Adrenal gland (tissue), 12 donors: ENCODE data around the gene CYSRT1. TPM values are rescaled to one million over a fixed set of nuclear protein-coding genes. Genes with fewer than 3 reads are reported as not detected.

Source experiments
- DNase-seq, 7 donors: peaks; one replicate each; pipeline ENCODE4 v3.0.0-alpha.2; 2019 to 2020
- H3K27ac ChIP-seq, 5 donors: fragments of 200-600 bp; sonication (generic) in 4 of 5; 1 replicate in 3 of 5; 2 replicates in 2 of 5; pipeline versions ENCODE4 v1.5.1 to v1.8.0; 2016 to 2020; ENCODE audit warnings: mild to moderate bottlenecking in 1 of 5
- H3K27me3 ChIP-seq: fragments of 200-600 bp; 2 replicates; pipeline ENCODE4 v1.8.0; 2021
- H3K36me3 ChIP-seq, 2 donors: fragments of 200-600 bp; replicated peaks in 1 of 2; 1 replicate in 1 of 2; 2 replicates in 1 of 2; pipeline versions ENCODE4 v1.5.1 to v1.8.0; 2018 to 2022
- H3K4me1 ChIP-seq, 2 donors: fragments of 200-600 bp; replicated peaks in 1 of 2; 1 replicate in 1 of 2; 2 replicates in 1 of 2; pipeline versions ENCODE4 v1.5.1 to v1.8.0; 2018 to 2021
- H3K4me3 ChIP-seq, 4 donors: fragments of 200-600 bp; sonication (generic) in 3 of 4; one replicate each; pipeline ENCODE4 v1.5.1; 2016 to 2018
- H3K9me3 ChIP-seq, 3 donors: fragments of 200-600 bp; sonication (generic) in 1 of 3; replicated peaks in 1 of 3; 1 replicate in 2 of 3; 2 replicates in 1 of 3; pipeline versions ENCODE4 v1.5.1 to v1.8.0; 2016 to 2021
- POLR2A ChIP-seq, 2 donors: fragments of 450-650 bp; IDR thresholded peaks; one replicate each; pipeline ENCODE4 v1.6.1; 2017; ENCODE audit warnings: antibody characterized with exemption in 2 of 2, mild to moderate bottlenecking in 2 of 2, moderate library complexity in 1 of 2
- WGBS, 4 donors: extraction: QIAGEN DNeasy Blood & Tissue Kit in 2 of 4; methylation state at CpG; one replicate each; pipeline versions ENCODE4 v1.1.5 to v1.1.7; 2013 to 2017; 5-methylcytosine and 5-hydroxymethylcytosine counted together
- intact Hi-C, 2 donors: fragments of 100-400 bp; cut with DNase I; formaldehyde crosslinking; loops; one replicate each; pipeline versions ENCODE4 v1.14.1 to v1.15.0; 2022 to 2023
- polyA plus RNA-seq, 3 donors: library from polyadenylated mRNA; stranded (reverse); fragments of 200-250 nt in 2 of 3; fragments of 350-450 nt in 1 of 3; fragmentation: Illumina TruSeq in 1 of 3; extraction: RNeasy Lipid Tissue Mini Kit (QIAGEN cat#74804) in 1 of 3; gene quantifications; one replicate each; pipeline ENCODE4 v1.2.3, GENCODE V29; 2013 to 2014
- total RNA-seq, 9 donors: library from RNA; depleted of rRNA in 4 of 9; stranded (reverse); fragments of >200 nt in 4 of 9; fragments of 120-200 nt in 1 of 9; fragmentation: NEBNext Ultra II Directional in 1 of 9; extraction: Animal tissue kit (Norgen Biotek cat#: 25700) in 1 of 9; gene quantifications; one replicate each; pipeline versions ENCODE4 v1.1.0 to v1.2.4, GENCODE V29; 2013 to 2023
- TF ChIP-seq, protein P1 (sequence below), 6 experiments: fragments of 450-650 bp in 4 of 6; fragments of 200-600 bp in 2 of 6; sonication (generic) in 1 of 6; IDR thresholded peaks; 1 replicate in 5 of 6; 2 replicates in 1 of 6; pipeline versions ENCODE4 v1.5.1 to v1.8.0; 2016 to 2021; ENCODE audit warnings: antibody characterized with exemption in 6 of 6, mild to moderate bottlenecking in 2 of 6, moderate library complexity in 1 of 6
- donor health status: healthy with polysubstance abuse.
- donor health status: Bipolar disorder and iron deficiency.
- donor health status: DM: yes; HTN: yes; CAD: no.
- donor health status: DM: no; HTN: no; CAD: no.
- donor health status: DM: no; HTN: no; CAD: no.
- donor health status: DM: yes; HTN: yes; CAD: no.

CYSRT1 gene
- total and polyA plus RNA-seq, 12 donors: 0.56 to 4.6 (median 1.7) TPM; not detected in 1

DNA sequence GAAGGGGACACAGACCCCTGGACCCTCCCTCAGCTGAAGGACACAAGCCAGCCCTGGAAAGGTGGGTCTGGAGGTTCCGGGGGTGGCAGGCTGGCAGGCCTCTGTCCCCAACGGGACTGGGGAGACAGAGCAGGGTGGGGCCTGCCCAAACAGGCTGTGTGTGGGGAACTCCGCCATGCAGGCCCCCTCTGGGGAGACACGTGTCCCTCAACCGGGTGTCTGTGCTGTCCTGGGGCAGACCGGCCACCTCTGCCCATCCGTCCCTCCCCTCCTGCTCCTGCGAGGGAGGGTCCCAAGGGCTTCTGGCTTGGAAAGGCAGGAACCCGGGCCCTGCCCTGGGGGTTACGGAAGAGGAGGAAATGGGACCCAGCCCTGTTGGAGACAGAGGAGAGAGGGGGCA lies 7.1 kb downstream of the CYSRT1 start:
- no peak overlapping the region for H3K27ac ChIP-seq
- WGBS, 4 donors: 63 to 73% (median 68%) methylated on average over 3 to 10 of the region's 10 CpGs
- H3K4me3 ChIP-seq: no peak overlapping the region
- no peaks in the 10 kb centered on the region for H3K9me3 ChIP-seq
- no peak for DNase-seq
- H3K27me3 ChIP-seq: peaks cover 50% of the 10 kb centered on the region
- TF ChIP-seq, protein P1, sequence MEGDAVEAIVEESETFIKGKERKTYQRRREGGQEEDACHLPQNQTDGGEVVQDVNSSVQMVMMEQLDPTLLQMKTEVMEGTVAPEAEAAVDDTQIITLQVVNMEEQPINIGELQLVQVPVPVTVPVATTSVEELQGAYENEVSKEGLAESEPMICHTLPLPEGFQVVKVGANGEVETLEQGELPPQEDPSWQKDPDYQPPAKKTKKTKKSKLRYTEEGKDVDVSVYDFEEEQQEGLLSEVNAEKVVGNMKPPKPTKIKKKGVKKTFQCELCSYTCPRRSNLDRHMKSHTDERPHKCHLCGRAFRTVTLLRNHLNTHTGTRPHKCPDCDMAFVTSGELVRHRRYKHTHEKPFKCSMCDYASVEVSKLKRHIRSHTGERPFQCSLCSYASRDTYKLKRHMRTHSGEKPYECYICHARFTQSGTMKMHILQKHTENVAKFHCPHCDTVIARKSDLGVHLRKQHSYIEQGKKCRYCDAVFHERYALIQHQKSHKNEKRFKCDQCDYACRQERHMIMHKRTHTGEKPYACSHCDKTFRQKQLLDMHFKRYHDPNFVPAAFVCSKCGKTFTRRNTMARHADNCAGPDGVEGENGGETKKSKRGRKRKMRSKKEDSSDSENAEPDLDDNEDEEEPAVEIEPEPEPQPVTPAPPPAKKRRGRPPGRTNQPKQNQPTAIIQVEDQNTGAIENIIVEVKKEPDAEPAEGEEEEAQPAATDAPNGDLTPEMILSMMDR (IDR thresholded peaks at IDR 0.05): no peak
- no peak for TF ChIP-seq POLR2A (IDR thresholded peaks at IDR 0.05)
- H3K36me3 ChIP-seq: no peaks in the 10 kb centered on the region
- intact Hi-C loops: loop anchor here in 1 of 2 donors (10.0 kb wide), 1 partner anchor 447 kb away; no protein-coding TSS in a partner anchor
- peaks cover 0 to 6% of the 10 kb centered on the region in 2 donors for H3K4me1 ChIP-seq

DNA sequence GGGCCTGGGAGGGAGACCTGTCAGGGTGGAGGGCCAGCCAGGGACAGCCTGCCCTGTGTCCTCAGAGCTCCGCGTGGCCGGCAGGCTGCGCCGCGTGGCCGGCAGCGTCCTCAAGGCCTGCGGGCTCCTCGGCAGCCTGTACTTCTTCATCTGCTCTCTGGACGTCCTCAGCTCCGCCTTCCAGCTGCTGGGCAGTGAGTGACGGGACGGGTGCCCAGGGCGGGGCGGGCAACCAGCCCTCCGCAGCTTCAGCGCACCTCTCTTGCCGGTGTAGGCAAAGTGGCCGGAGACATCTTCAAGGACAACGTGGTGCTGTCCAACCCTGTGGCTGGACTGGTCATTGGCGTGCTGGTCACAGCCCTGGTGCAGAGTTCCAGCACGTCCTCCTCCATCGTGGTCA lies 7.5 kb downstream of the CYSRT1 start:
- H3K4me1 ChIP-seq: peaks cover 0 to 6% of the 10 kb centered on the region in 2 donors
- no peak for TF ChIP-seq POLR2A (IDR thresholded peaks at IDR 0.05)
- TF ChIP-seq, protein P1 (IDR thresholded peaks at IDR 0.05): no peak
- no peak overlapping the region for H3K4me3 ChIP-seq
- H3K27ac ChIP-seq: no peak overlapping the region
- no peak for DNase-seq
- peaks cover 50% of the 10 kb centered on the region for H3K27me3 ChIP-seq
- no peaks in the 10 kb centered on the region for H3K9me3 ChIP-seq
- WGBS, 4 donors: 56 to 80% (median 69%) methylated on average over 5 to 24 of the region's 24 CpGs
- no peaks in the 10 kb centered on the region for H3K36me3 ChIP-seq
- intact Hi-C loops: loop anchor here in 1 of 2 donors (10.0 kb wide), 1 partner anchor 448 kb away; no protein-coding TSS in a partner anchor

DNA sequence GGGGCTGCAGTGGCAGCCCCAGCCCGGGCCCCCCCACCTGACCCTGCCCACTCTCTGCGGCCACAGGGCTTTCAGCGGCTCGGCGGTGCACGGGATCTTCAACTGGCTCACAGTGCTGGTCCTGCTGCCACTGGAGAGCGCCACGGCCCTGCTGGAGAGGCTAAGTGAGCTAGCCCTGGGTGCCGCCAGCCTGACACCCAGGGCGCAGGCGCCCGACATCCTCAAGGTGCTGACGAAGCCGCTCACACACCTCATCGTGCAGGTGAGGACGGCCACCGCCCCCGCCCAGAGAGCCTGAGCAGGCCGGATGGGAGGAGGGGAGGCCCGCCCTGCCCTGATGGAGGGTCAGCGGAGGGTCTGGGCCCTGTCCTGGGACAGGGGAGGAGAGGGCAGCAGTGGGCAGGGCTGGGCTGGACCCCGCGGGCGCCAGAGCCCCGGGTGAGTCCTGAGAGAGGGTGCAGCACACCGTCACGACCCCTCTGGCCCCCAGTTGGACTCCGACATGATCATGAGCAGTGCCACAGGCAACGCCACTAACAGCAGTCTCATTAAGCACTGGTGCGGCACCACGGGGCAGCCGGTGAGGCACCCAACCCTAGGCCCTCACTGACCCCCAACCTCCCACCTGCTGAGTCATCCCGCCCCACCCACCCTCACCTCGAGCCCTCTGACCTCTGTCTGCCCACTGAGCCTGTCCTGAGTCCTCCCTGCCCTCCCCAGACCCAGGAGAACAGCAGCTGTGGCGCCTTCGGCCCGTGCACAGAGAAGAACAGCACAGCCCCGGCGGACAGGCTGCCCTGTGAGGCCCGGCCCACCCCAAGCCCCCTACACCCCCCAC lies 8.4 kb downstream of the CYSRT1 start:
- intact Hi-C loops: loop anchor here in 1 of 2 donors (10.0 kb wide), 1 partner anchor 449 kb away; no protein-coding TSS in a partner anchor
- Histone ChIP-seq H3K27me3 (peaks cover 48% of the 10 kb centered on the region), H3K4me3 (no peak overlapping the region), H3K9me3 (no peaks in the 10 kb centered on the region), H3K36me3 (no peaks in the 10 kb centered on the region), H3K4me1 (peaks cover 0 to 6% of the 10 kb centered on the region in 2 donors), H3K27ac (no peak overlapping the region)
- WGBS, 4 donors: 64 to 76% (median 69%) methylated on average over 5 to 40 of the region's 40 CpGs
- TF ChIP-seq, protein P1 (IDR thresholded peaks at IDR 0.05): no peak
- TF ChIP-seq POLR2A (IDR thresholded peaks at IDR 0.05): no peak
- no peak for DNase-seq

DNA sequence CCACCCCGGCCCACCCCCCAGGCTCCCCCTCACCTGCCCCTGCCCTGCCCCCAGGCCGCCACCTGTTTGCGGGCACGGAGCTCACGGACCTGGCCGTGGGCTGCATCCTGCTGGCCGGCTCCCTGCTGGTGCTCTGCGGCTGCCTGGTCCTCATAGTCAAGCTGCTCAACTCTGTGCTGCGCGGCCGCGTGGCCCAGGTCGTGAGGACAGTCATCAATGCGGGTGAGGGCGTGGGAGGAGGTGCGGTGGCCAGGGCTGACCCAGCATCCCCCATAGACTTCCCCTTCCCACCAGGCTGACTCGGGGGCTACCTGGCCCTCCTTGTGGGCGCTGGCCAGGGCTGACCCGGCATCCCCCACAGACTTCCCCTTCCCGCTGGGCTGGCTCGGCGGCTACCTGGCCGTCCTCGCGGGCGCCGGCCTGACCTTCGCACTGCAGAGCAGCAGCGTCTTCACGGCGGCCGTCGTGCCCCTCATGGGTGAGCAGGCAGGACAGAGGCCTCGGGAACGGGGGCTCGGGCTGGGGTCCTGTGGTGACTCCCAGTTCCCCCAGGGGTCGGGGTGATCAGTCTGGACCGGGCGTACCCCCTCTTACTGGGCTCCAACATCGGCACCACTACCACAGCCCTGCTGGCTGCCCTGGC lies 9.2 kb downstream of the CYSRT1 start:
- DNase-seq: no peak
- H3K4me1 ChIP-seq: peaks cover 0 to 14% of the 10 kb centered on the region in 2 donors
- no peak for TF ChIP-seq POLR2A (IDR thresholded peaks at IDR 0.05)
- TF ChIP-seq, protein P1 (IDR thresholded peaks at IDR 0.05): no peak
- peaks cover 41% of the 10 kb centered on the region for H3K27me3 ChIP-seq
- H3K27ac ChIP-seq: no peak overlapping the region
- intact Hi-C loops: loop anchor here in 1 of 2 donors (10.0 kb wide), 1 partner anchor 449 kb away; no protein-coding TSS in a partner anchor
- 41 to 49% (median 44%) methylated on average over 11 to 40 of the region's 40 CpGs for WGBS, 4 donors
- H3K36me3 ChIP-seq: no peaks in the 10 kb centered on the region
- no peaks in the 10 kb centered on the region for H3K9me3 ChIP-seq
- H3K4me3 ChIP-seq: no peak overlapping the region
